Stomach smooth muscle (tissue), 2 donors: ENCODE measurements around the gene CDK5.

Experiments used
- H3K27ac ChIP-seq: one replicate; pipeline ENCODE4 v1.7.0; 2013; ENCODE audit warnings: mild to moderate bottlenecking, low read length, inconsistent platforms
- H3K27me3 ChIP-seq, 2 donors: one replicate each; pipeline ENCODE4 v1.7.0; 2013; ENCODE audit warnings: low read length in 2 of 2; ENCODE audit not compliant: insufficient read depth in 2 of 2, control insufficient read depth in 1 of 2
- H3K36me3 ChIP-seq, 2 donors: one replicate each; pipeline ENCODE4 v1.7.0; 2013; ENCODE audit warnings: low read length in 2 of 2; ENCODE audit not compliant: control insufficient read depth in 2 of 2, insufficient read depth in 2 of 2
- H3K4me1 ChIP-seq: one replicate; pipeline ENCODE4 v1.7.0; 2013; ENCODE audit warnings: low read length; ENCODE audit not compliant: control insufficient read depth, insufficient read depth
- H3K4me3 ChIP-seq, 2 donors: one replicate each; pipeline ENCODE4 v1.7.0; 2013; ENCODE audit warnings: low read length in 2 of 2
- H3K9ac ChIP-seq, 2 donors: one replicate each; pipeline ENCODE4 v1.7.0; 2013; ENCODE audit warnings: low read length in 2 of 2, mild to moderate bottlenecking in 1 of 2
- H3K9me3 ChIP-seq, 2 donors: one replicate each; pipeline ENCODE4 v1.7.0; 2013; ENCODE audit warnings: low read length in 2 of 2; ENCODE audit not compliant: control insufficient read depth in 2 of 2
- donor health status: healthy.
- donor health status: Pancreatic carcinoma.

The CDK5 gene

GRCh38 chr7:151070574-151070960 lies 12.9 kb upstream of the CDK5 start:
- Histone ChIP-seq H3K4me1 (no peaks in the 10 kb centered on the region), H3K27ac (no peak overlapping the region), H3K36me3 (peaks cover 51 to 53% of the 10 kb centered on the region in 2 donors), H3K4me3 (no peak overlapping the region), H3K9me3 (no peaks in the 10 kb centered on the region), H3K27me3 (no peaks in the 10 kb centered on the region), H3K9ac (no peak overlapping the region)

GRCh38 chr7:151069841-151070573 lies 12.3 kb upstream of the CDK5 start:
- no peak overlapping the region for H3K9ac ChIP-seq
- H3K4me1 ChIP-seq, result no peaks in the 10 kb centered on the region
- H3K9me3 ChIP-seq, result no peaks in the 10 kb centered on the region
- H3K27ac ChIP-seq, result no peak overlapping the region
- no peak overlapping the region for H3K4me3 ChIP-seq
- H3K36me3 ChIP-seq, result peaks cover 52 to 54% of the 10 kb centered on the region in 2 donors
- no peaks in the 10 kb centered on the region for H3K27me3 ChIP-seq

- H3K27ac ChIP-seq, result no peak overlapping the region
- peaks cover 3% of the 10 kb centered on the region for H3K4me1 ChIP-seq
- no peak overlapping the region for H3K9ac ChIP-seq
- H3K36me3 ChIP-seq, result peaks cover 48 to 49% of the 10 kb centered on the region in 2 donors
- no peaks in the 10 kb centered on the region for H3K27me3 ChIP-seq
- H3K9me3 ChIP-seq, result no peaks in the 10 kb centered on the region
- no peak overlapping the region for H3K4me3 ChIP-seq
These were observed 10.5 kb upstream of the CDK5 start for GRCh38 chr7:151068069-151068773.

GRCh38 chr7:151066273-151066974 lies 8.7 kb upstream of the CDK5 start:
- no peaks in the 10 kb centered on the region for H3K9me3 ChIP-seq
- H3K27me3 ChIP-seq, result no peaks in the 10 kb centered on the region
- H3K9ac ChIP-seq, result no peak overlapping the region
- peaks cover 19% of the 10 kb centered on the region for H3K4me1 ChIP-seq
- no peak overlapping the region for H3K4me3 ChIP-seq
- H3K36me3 ChIP-seq, result peaks cover 42 to 44% of the 10 kb centered on the region in 2 donors
- H3K27ac ChIP-seq, result no peak overlapping the region

GRCh38 chr7:151065516-151065915 lies 7.8 kb upstream of the CDK5 start:
- H3K9ac ChIP-seq, result no peak overlapping the region
- H3K9me3 ChIP-seq, result no peaks in the 10 kb centered on the region
- peaks cover 39% of the 10 kb centered on the region in 2 donors for H3K36me3 ChIP-seq
- no peak overlapping the region for H3K27ac ChIP-seq
- no peaks in the 10 kb centered on the region for H3K27me3 ChIP-seq
- no peak overlapping the region for H3K4me3 ChIP-seq
- peaks cover 28% of the 10 kb centered on the region for H3K4me1 ChIP-seq

- peaks cover 34% of the 10 kb centered on the region in 2 donors for H3K36me3 ChIP-seq
These were observed 7.3 kb upstream of the CDK5 start for GRCh38 chr7:151064993-151065392.

GRCh38 chr7:151064454-151064853 lies 6.8 kb upstream of the CDK5 start:
- Histone ChIP-seq H3K9me3 (no peaks in the 10 kb centered on the region), H3K9ac (no peak overlapping the region), H3K27ac (no peak overlapping the region), H3K4me1 (peaks cover 31% of the 10 kb centered on the region), H3K4me3 (no peak overlapping the region), H3K27me3 (no peaks in the 10 kb centered on the region), H3K36me3 (peaks cover 28 to 29% of the 10 kb centered on the region in 2 donors)

More at GRCh38 chr7:151064993-151065392, 7.3 kb upstream of the CDK5 start:
- H3K27ac ChIP-seq, result no peak overlapping the region
- H3K4me1 ChIP-seq, result peaks cover 31% of the 10 kb centered on the region
- H3K4me3 ChIP-seq, result no peak overlapping the region
- H3K9ac ChIP-seq, result no peak overlapping the region
- H3K27me3 ChIP-seq, result no peaks in the 10 kb centered on the region
- H3K9me3 ChIP-seq, result no peaks in the 10 kb centered on the region

GRCh38 chr7:151063212-151063561 lies 5.5 kb upstream of the CDK5 start:
- H3K4me1 ChIP-seq, result peaks cover 42% of the 10 kb centered on the region
- no peaks in the 10 kb centered on the region for H3K9me3 ChIP-seq
- H3K4me3 ChIP-seq, result peak overlapping the region in 1 of 2 donors; percentile 40
- H3K36me3 ChIP-seq, result peaks cover 22 to 24% of the 10 kb centered on the region in 2 donors
- no peak overlapping the region for H3K9ac ChIP-seq
- peak overlapping the region; percentile 55 for H3K27ac ChIP-seq
- H3K27me3 ChIP-seq, result no peaks in the 10 kb centered on the region

- peaks cover 44% of the 10 kb centered on the region for H3K4me1 ChIP-seq
- H3K4me3 ChIP-seq, result peak overlapping the region; percentile 40 to 44
- peaks cover 17 to 19% of the 10 kb centered on the region in 2 donors for H3K36me3 ChIP-seq
- no peaks in the 10 kb centered on the region for H3K9me3 ChIP-seq
- H3K27me3 ChIP-seq, result no peaks in the 10 kb centered on the region
- peak overlapping the region in 1 of 2 donors; percentile 42 for H3K9ac ChIP-seq
- peak overlapping the region; percentile 55 for H3K27ac ChIP-seq
These were observed 4.9 kb upstream of the CDK5 start for GRCh38 chr7:151062399-151063211.

GRCh38 chr7:151062111-151062398 lies 4.4 kb upstream of the CDK5 start:
- peaks cover 49% of the 10 kb centered on the region for H3K4me1 ChIP-seq
- H3K4me3 ChIP-seq, result peak overlapping the region; percentile 40 to 88
- peak overlapping the region; percentile 98 for H3K27ac ChIP-seq
- no peaks in the 10 kb centered on the region for H3K9me3 ChIP-seq
- peak overlapping the region in 1 of 2 donors; percentile 75 for H3K9ac ChIP-seq
- no peaks in the 10 kb centered on the region for H3K27me3 ChIP-seq
- peaks cover 13 to 15% of the 10 kb centered on the region in 2 donors for H3K36me3 ChIP-seq
